ENCODE data around the gene SLC7A9. TPM values are rescaled to one million over a fixed set of nuclear protein-coding genes. Genes with fewer than 3 reads are reported as not detected.

Gene SLC7A9
- total RNA-seq, 1 experiment from 2014 or later: 1.3 TPM

DNA sequence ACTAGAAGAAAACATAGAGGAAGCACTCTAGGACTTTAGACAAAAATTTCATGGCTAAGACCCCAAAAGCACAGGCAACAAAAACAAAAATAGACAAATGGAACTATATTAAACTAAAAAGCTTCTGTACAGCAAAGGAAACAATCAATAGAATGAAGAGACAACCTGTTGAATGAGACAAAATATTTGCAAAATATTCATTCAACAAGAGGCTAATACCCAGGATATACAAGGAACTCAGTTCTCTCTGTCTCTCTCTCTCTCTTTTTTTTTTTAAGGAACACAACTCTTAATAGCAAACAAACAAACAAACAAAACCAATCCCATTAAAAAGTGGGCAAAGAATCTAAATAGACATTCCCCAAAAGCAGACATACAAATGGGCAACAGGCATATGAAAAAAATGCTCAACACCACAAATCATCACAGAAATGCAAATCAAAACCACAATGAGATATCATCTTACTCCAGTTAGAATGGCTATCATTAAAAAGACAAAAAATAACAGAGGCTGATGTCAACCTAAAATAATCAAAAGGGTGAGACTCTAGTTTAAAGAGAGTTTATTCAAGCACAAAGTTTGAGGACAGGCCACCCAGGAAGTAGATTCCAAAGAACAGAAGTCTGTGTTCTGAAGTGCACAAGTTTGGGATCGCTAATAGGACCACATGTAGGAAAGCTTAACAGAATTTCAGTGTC is 27.1 kb upstream of the SLC7A9 start:
- no TSS peak for BruUV-seq (replicated peaks)
- no peaks in the 10 kb centered on the region for H3K27me3 Mint-ChIP-seq (ENCODE audit: unreplicated experiment)

DNA sequence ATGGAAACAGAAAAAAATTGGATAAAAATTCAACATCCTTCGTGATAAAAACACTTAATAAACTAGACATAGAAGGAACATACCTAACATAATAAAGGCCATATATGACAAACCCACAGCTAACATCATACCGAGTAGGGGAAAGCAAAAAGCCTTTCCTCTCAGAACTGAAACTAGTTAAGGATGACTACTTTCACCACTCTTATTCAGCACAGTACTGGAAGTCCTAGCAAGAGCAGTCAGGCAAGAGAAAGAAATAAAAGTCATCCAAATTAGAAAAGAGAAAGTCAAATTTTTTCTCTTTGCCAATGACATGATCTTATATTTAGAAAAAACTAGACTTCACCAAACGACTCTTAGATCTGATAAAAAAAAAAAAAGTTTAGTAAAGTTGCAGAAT is 25.8 kb upstream of the SLC7A9 start:
- H3K27ac Mint-ChIP-seq (ENCODE audit: unreplicated experiment): no peak overlapping the region
- no peaks in the 10 kb centered on the region for H3K36me3 Mint-ChIP-seq (ENCODE audit: insufficient read depth, unreplicated experiment)
- no peaks in the 10 kb centered on the region for H3K4me1 Mint-ChIP-seq (ENCODE audit: low read depth, unreplicated experiment)
- BruUV-seq (replicated peaks): no TSS peak
- intact Hi-C loops (cut with micrococcal nuclease; ENCODE audit: unreplicated experiment): no loop called here
- H3K9me3 Mint-ChIP-seq (ENCODE audit: low read depth, unreplicated experiment): peaks cover 5% of the 10 kb centered on the region
- no peak for DNase-seq
- TF ChIP-seq, protein P1, sequence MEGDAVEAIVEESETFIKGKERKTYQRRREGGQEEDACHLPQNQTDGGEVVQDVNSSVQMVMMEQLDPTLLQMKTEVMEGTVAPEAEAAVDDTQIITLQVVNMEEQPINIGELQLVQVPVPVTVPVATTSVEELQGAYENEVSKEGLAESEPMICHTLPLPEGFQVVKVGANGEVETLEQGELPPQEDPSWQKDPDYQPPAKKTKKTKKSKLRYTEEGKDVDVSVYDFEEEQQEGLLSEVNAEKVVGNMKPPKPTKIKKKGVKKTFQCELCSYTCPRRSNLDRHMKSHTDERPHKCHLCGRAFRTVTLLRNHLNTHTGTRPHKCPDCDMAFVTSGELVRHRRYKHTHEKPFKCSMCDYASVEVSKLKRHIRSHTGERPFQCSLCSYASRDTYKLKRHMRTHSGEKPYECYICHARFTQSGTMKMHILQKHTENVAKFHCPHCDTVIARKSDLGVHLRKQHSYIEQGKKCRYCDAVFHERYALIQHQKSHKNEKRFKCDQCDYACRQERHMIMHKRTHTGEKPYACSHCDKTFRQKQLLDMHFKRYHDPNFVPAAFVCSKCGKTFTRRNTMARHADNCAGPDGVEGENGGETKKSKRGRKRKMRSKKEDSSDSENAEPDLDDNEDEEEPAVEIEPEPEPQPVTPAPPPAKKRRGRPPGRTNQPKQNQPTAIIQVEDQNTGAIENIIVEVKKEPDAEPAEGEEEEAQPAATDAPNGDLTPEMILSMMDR (IDR thresholded peaks at IDR 0.05; ENCODE audit: unreplicated experiment): no peak
- no peaks in the 10 kb centered on the region for H3K27me3 Mint-ChIP-seq (ENCODE audit: unreplicated experiment)
- CTCF ChIA-PET: no interaction called here
- H3K4me3 Mint-ChIP-seq (ENCODE audit: low read depth, unreplicated experiment): no peak overlapping the region

More for the DNA sequence above, 27.1 kb upstream of the SLC7A9 start:
- no peak for DNase-seq
- Mint-ChIP-seq H3K36me3 (ENCODE audit: insufficient read depth, unreplicated experiment) (no peaks in the 10 kb centered on the region), H3K27ac (ENCODE audit: unreplicated experiment) (no peak overlapping the region), H3K4me3 (ENCODE audit: low read depth, unreplicated experiment) (no peak overlapping the region), H3K9me3 (ENCODE audit: low read depth, unreplicated experiment) (peaks cover 3% of the 10 kb centered on the region), H3K4me1 (ENCODE audit: low read depth, unreplicated experiment) (no peaks in the 10 kb centered on the region)
- TF ChIP-seq, protein P1 (IDR thresholded peaks at IDR 0.05; ENCODE audit: unreplicated experiment): no peak
- CTCF ChIA-PET: no interaction called here
- intact Hi-C loops (cut with micrococcal nuclease; ENCODE audit: unreplicated experiment): no loop called here

DNA sequence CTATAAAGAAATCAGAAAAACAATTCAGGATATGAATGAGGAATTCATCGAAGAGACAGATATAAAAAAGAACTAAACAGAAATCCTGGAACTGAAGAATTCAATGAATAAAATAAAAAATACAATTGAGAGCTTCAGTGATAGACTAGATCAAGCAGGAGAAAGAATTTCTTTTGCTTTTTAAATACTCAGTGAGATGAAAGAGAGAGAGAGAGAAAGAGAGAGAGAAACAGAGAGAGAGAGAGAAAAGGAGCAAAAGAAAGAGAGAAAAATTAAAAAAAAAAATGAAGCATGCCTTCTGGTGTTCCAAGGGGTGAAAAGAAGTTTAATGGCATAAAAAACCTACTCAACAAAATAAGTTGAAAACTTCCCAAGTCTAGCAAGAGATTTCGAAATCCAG is 22.0 kb upstream of the SLC7A9 start:
- no TSS peak for BruUV-seq (replicated peaks)
- H3K9me3 Mint-ChIP-seq (ENCODE audit: low read depth, unreplicated experiment): peaks cover 5% of the 10 kb centered on the region
- no peak overlapping the region for H3K27ac Mint-ChIP-seq (ENCODE audit: unreplicated experiment)
- no peak overlapping the region for H3K4me3 Mint-ChIP-seq (ENCODE audit: low read depth, unreplicated experiment)
- intact Hi-C loops (cut with micrococcal nuclease; ENCODE audit: unreplicated experiment): no loop called here
- no peaks in the 10 kb centered on the region for H3K4me1 Mint-ChIP-seq (ENCODE audit: low read depth, unreplicated experiment)
- no peaks in the 10 kb centered on the region for H3K36me3 Mint-ChIP-seq (ENCODE audit: insufficient read depth, unreplicated experiment)
- no peaks in the 10 kb centered on the region for H3K27me3 Mint-ChIP-seq (ENCODE audit: unreplicated experiment)
- DNase-seq: no peak
- TF ChIP-seq, protein P1 (IDR thresholded peaks at IDR 0.05; ENCODE audit: unreplicated experiment): no peak
- CTCF ChIA-PET: no interaction called here

DNA sequence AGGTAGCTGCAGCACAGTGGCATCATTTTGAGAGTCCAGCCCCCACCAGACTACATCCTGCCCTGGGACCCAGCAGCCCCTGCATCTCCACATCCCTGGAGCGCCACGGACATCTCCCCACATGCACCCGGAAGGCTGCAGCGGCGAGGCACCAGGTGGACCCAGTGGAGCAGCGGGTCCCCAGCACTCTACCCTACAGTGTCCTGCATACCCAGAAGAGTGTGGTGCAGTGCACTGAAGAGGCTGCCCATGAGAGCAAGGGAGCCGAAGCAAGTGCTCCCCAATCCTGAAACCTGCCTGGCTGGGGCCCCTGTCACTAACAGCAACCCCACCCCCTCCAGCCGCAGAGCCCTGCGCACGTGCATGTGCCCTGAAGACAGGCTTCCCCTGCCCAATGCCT is 21.3 kb upstream of the SLC7A9 start:
- no peak overlapping the region for H3K4me3 Mint-ChIP-seq (ENCODE audit: low read depth, unreplicated experiment)
- CTCF ChIA-PET: no interaction called here
- peaks cover 5% of the 10 kb centered on the region for H3K9me3 Mint-ChIP-seq (ENCODE audit: low read depth, unreplicated experiment)
- no TSS peak for BruUV-seq (replicated peaks)
- no peaks in the 10 kb centered on the region for H3K27me3 Mint-ChIP-seq (ENCODE audit: unreplicated experiment)
- no peak for DNase-seq
- no peaks in the 10 kb centered on the region for H3K36me3 Mint-ChIP-seq (ENCODE audit: insufficient read depth, unreplicated experiment)
- no peak overlapping the region for H3K27ac Mint-ChIP-seq (ENCODE audit: unreplicated experiment)
- H3K4me1 Mint-ChIP-seq (ENCODE audit: low read depth, unreplicated experiment): no peaks in the 10 kb centered on the region
- intact Hi-C loops (cut with micrococcal nuclease; ENCODE audit: unreplicated experiment): no loop called here
- TF ChIP-seq, protein P1 (IDR thresholded peaks at IDR 0.05; ENCODE audit: unreplicated experiment): no peak
